SKM-1 (cell line): ENCODE measurements around the gene P2RY13.

Experiments used
- DNase-seq: peaks from one replicate; lab custom pipeline; 2025; ENCODE audit not compliant: unreplicated experiment; lab: John Stamatoyannopoulos, UW

P2RY13 gene

GRCh38 chr3:151321526-151321925 is 7.8 kb downstream of the P2RY13 start:
- DNase-seq, result no peak

- DNase-seq, result no peak
These were observed 9.2 kb downstream of the P2RY13 start for GRCh38 chr3:151320131-151320530.

GRCh38 chr3:151319628-151320027 is 9.7 kb downstream of the P2RY13 start:
- DNase-seq, result no peak

DNA sequence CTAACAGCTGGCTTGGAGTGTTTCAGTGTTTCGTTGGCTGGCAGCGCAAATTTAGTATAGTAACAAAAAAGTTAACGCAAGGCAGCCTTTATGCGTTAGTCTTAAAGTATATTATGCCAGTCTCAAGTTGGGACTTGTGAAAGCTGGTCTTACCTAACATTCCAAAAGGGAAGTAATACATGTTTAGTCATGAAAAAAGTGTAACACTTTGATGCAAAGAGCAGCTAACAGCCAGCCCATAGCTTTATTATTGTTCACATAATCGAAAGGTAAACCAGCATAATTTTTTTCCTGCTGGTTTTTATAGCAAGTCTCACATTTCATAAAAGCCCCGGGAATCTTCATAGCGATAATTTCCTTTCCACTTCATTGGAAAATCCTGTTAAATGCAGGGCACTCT is 10.4 kb downstream of the P2RY13 start:
- peak; percentile 33 for DNase-seq

GRCh38 chr3:151318313-151318712 is 11.0 kb downstream of the P2RY13 start:
- no peak for DNase-seq

DNA sequence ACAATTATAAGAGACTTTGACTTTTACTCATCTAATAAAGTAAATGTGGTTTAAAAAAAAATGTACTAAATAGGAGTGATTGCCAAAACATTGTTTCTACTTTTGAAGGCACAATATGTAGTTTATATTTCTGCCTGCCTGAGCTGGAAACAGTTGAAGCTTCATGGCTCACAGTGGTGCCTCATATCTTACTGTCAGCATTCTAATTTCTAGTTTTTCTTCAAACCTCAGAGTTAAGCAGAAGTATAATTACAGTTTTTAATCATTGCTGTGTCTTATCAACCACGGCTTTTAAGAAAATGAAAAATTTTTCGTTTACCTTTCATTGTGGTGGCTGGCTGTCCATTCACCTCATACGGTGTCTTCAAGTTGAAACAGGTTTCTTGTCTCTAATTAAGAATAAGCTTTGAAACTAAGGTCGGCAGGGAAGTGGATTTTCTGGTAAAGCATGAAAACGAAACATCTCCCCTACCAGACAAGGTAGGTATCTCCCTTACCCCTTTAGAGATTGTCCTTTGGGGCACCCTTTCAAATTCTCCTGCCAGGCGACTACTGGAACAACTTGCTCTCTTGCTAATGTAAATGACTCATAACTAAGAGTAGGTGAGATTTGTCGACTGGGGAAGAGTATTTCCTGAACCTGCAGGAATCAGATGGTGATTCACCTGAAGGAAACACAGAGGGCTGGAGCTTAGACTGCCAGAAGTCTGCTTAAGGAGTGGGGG is 12.9 kb downstream of the P2RY13 start, which contains the start of gene GPR87:
Gene GPR87 (minus strand): TSS at position 554 of the 725 bp plus-strand sequence. CDS start 16,720 bp downstream, outside the sequence.
- no peak for DNase-seq

GRCh38 chr3:151315846-151316245 is 13.5 kb downstream of the P2RY13 start:
- no peak for DNase-seq

- DNase-seq, result no peak
These were observed 14.2 kb downstream of the P2RY13 start for GRCh38 chr3:151315136-151315535.

GRCh38 chr3:151314593-151314992 is 14.8 kb downstream of the P2RY13 start:
- no peak for DNase-seq

DNA sequence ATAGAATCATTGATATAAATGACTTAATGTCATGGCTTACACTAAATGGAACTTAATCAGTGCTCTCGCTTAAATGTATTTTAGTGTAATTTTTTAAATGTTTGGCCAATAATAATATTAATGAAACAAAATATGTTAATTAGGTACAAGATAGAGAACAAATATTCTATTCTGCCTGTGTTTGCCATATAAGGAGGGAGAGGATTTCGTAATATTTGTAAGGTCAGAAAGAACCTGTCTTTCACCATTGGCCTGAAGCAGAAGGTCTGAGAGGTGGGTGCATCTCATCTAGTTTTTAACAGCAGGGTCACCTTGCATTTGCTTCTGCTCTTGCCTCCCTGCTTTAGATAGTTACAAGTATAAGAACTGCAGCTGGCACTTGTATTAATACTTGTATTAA is 15.2 kb downstream of the P2RY13 start:
- no peak for DNase-seq

DNA sequence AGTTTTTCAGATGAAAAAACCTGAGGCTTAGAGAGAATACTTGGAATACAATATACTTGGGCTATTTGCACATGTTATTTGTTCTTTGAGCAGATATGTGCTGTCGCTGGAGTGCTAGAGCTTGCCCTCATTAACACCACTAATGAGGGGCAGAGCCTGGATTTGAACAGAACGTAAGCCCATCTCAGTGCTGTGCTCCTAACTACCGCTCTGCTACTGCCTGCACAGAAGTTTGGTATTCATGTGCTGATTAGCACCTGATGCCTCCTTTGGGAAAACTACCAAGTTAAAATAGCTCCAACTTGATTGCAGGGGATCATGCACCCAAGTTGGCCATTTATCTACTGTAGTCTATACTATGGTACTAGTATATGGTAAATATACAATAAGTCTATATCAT is 16.4 kb downstream of the P2RY13 start:
- DNase-seq, result no peak

GRCh38 chr3:151309566-151309965 is 19.8 kb downstream of the P2RY13 start:
- DNase-seq, result no peak

DNA sequence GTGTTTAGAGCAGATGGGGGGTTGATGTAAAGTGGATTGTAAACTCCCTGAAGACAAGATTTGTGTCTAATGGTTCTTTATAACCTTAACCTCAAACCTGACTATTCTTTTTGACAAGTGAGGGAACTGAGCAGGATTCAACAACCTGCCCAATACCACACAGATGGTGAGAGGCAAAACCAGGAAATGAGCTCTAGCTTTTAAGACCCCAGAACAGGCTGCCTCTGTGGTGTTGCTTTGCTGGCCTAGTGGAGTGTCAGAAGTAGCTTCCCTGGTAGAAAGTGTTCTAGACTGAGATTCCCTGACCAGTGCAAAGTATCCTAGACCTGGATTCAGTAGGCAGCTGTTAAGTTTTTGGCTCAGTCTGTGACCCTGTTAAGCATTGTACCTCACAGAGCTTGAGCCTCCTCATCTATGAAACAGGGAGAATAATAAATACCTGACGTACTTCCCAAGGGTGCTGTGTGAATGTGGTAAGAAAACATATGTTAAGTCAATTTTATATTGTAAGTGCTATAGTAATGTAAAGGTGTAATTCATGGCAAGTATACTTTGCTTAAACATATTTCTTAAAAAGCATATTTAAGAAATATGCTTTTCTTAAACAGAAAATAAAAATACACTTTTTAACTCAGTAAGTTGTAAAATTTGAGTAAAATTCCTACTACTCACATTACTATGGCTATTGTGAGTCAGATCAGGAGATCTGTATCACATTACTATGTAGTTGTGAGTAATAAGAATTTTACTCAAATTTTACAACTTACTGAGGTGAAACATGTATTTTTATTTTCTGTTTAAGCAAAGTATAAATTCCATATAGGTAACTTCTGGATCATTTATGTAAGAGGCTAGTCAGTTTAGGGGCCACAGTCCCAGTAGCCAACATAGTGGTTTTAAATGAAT is 21.5 kb downstream of the P2RY13 start:
- DNase-seq, result no peak

- DNase-seq, result no peak
These were observed 22.2 kb downstream of the P2RY13 start for GRCh38 chr3:151307131-151307530.

- no peak for DNase-seq
These were observed 23.1 kb downstream of the P2RY13 start for GRCh38 chr3:151306168-151306810.

GRCh38 chr3:151305775-151306151 is 23.6 kb downstream of the P2RY13 start:
- DNase-seq, result no peak

DNA sequence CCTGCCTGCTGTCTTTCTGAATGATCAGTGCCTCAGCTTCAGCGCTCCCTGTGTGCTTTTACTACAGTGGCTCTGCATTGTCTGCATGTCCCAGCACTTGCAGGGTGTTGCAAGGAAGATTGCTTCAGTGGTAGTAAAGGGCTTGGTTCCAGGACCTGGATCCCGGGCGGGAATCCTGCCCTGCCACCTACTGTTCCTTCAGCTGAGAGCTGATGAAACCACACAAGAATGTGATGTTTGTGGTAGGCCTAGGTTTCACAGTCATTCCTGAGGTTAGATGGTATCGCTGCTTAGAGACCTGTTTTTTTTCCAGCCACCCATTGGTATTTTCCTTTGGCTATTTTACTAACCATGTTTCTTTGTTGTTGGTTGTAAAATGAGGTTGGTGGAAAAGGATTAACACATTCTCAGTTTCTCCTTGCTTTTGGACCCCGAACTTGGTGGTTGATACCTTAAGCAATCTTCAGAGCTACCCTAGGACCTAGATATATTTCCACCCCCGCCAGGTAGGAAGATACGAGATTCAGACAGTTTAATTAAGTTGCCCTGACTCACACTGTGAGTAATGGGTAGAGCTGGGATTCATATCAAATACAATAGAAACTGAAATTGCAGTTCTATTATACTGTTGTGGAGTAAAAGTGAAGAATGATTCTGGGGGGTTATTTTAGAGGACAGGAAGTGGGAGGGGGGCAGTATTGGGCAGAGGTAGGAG is 24.1 kb downstream of the P2RY13 start:
- DNase-seq, result no peak

DNA sequence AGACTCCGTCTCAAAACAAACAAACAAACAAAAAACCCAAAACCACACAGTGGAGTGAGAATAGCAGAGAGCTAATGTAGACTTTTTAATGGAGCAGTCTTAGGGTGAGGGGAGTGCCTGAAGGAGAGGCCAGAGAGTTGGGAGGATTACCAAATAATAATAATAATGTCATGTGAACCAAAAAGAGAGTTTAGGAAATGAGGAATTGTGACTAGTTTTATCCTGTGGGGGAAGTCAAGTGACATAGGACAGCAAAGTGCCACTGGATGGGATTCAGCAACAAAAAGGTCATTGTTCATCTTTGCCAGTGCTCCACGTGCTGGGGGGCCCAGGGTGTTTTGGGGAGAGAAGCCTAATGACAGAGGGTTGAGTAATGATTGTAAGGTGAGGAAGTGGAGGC is 25.6 kb downstream of the P2RY13 start:
- DNase-seq, result no peak

GRCh38 chr3:151301787-151302186 is 27.6 kb downstream of the P2RY13 start:
- no peak for DNase-seq

- DNase-seq, result no peak
These were observed 28.8 kb downstream of the P2RY13 start for GRCh38 chr3:151300539-151300938.

GRCh38 chr3:151299006-151299405 is 30.3 kb downstream of the P2RY13 start:
- no peak for DNase-seq
